ENCODE measurements around the gene SH3GLB1. TPM values are rescaled to one million over a fixed set of nuclear protein-coding genes. Genes with fewer than 3 reads are reported as not detected.

SH3GLB1 gene
- total RNA-seq, 1 experiment from 2014 or later = 36.4 TPM

GRCh38 chr1:86768554-86768953 lies 64.2 kb downstream of the SH3GLB1 start:
- no peak for TF ChIP-seq E2F1 (CRISPR knock-in tag; IDR thresholded peaks at IDR 0.05)
- ChIA-PET CTCF (no interaction called here), POLR2A (no interaction called here)
- Mint-ChIP-seq H3K9me3 (peaks cover 30% of the 10 kb centered on the region), H3K27me3 (ENCODE audit: low read depth) (no peaks in the 10 kb centered on the region), H3K4me3 (no peak overlapping the region), H3K36me3 (peaks cover 3% of the 10 kb centered on the region; the same call in 1 of the 2 replicates), H3K4me1 (peaks cover 3% of the 10 kb centered on the region), H3K27ac (no peak overlapping the region)
- ATAC-seq (no peak), DNase-seq (ENCODE audit: low spot score) (no peak)

GRCh38 chr1:86769065-86769464 lies 64.7 kb downstream of the SH3GLB1 start:
- H3K9me3 Mint-ChIP-seq = peaks cover 30% of the 10 kb centered on the region
- H3K4me1 Mint-ChIP-seq = peaks cover 8% of the 10 kb centered on the region
- DNase-seq (ENCODE audit: low spot score) = no peak
- ChIA-PET CTCF (no interaction called here), POLR2A (no interaction called here)
- no peak for ATAC-seq
- no peak overlapping the region for H3K4me3 Mint-ChIP-seq
- H3K27ac Mint-ChIP-seq = no peak overlapping the region
- peaks cover 3% of the 10 kb centered on the region; the same call in 1 of the 2 replicates for H3K36me3 Mint-ChIP-seq
- no peaks in the 10 kb centered on the region for H3K27me3 Mint-ChIP-seq (ENCODE audit: low read depth)
- TF ChIP-seq ZNF416 (CRISPR knock-in tag; IDR thresholded peaks at IDR 0.05) = no peak
- no peak for TF ChIP-seq GRHL2 (CRISPR knock-in tag; IDR thresholded peaks at IDR 0.05; ENCODE audit: insufficient replicate concordance, severe bottlenecking)
- TF ChIP-seq E2F4 (CRISPR knock-in tag; IDR thresholded peaks at IDR 0.05; ENCODE audit: borderline replicate concordance, low read depth) = no peak

GRCh38 chr1:86773341-86774288 lies 69.2 kb downstream of the SH3GLB1 start:
- no peak overlapping the region; the same call in 1 of the 2 replicates for H3K4me3 Mint-ChIP-seq
- peaks cover 23% of the 10 kb centered on the region for H3K4me1 Mint-ChIP-seq
- POLR2A ChIA-PET = no interaction called here
- peaks cover 6% of the 10 kb centered on the region for H3K9me3 Mint-ChIP-seq
- TF ChIP-seq NR2C2 (CRISPR knock-in tag; IDR thresholded peaks at IDR 0.05) = no peak
- TF ChIP-seq HMGA2 (CRISPR knock-in tag; IDR thresholded peaks at IDR 0.05) = no peak
- TF ChIP-seq SMAD4 (CRISPR knock-in tag; IDR thresholded peaks at IDR 0.05) = no peak
- TF ChIP-seq IRF2 (CRISPR knock-in tag; IDR thresholded peaks at IDR 0.05; ENCODE audit: borderline replicate concordance, low read depth) = no peak
- TF ChIP-seq FOXJ3 (CRISPR knock-in tag; IDR thresholded peaks at IDR 0.05; ENCODE audit: borderline replicate concordance) = no peak
- no peak for TF ChIP-seq MYBL2 (CRISPR knock-in tag; IDR thresholded peaks at IDR 0.05)
- TF ChIP-seq SP1 (CRISPR knock-in tag; conservative IDR thresholded peaks at IDR 0.05) = no peak
- TF ChIP-seq ZNF425 (CRISPR knock-in tag; conservative IDR thresholded peaks at IDR 0.05) = no peak
- no peak for TF ChIP-seq MAX (CRISPR knock-in tag; IDR thresholded peaks at IDR 0.05)
- no peak for TF ChIP-seq CDX4 (CRISPR knock-in tag; IDR thresholded peaks at IDR 0.05; ENCODE audit: borderline replicate concordance)
- no peak for TF ChIP-seq ZNF121 (CRISPR knock-in tag; IDR thresholded peaks at IDR 0.05)
- no peak for ATAC-seq
- no peaks in the 10 kb centered on the region for H3K36me3 Mint-ChIP-seq
- H3K27ac Mint-ChIP-seq = no peak overlapping the region
- CTCF ChIA-PET = interaction anchor here (1.0 to 1.4 kb wide), 3 partner anchors 20 to 191 kb away, joined by 3 to 6 read pairs (median 4); partner anchors contain the start of gene SH3GLB1
- no peaks in the 10 kb centered on the region for H3K27me3 Mint-ChIP-seq (ENCODE audit: low read depth)
- DNase-seq (ENCODE audit: low spot score) = no peak
